Thyroid gland (tissue), 4 donors: ENCODE measurements around the gene STK40.

ENCODE experiments used
- POLR2A ChIP-seq, 2 donors: fragments of 450-650 bp; IDR thresholded peaks; one replicate each; pipeline ENCODE4 v1.6.1; 2017; ENCODE audit warnings: antibody characterized with exemption in 2 of 2, mild to moderate bottlenecking in 2 of 2, moderate library complexity in 1 of 2
- TF ChIP-seq, protein P1 (sequence below), 6 experiments: fragments of 200-600 bp in 3 of 6; fragments of 450-650 bp in 3 of 6; sonication (generic) in 3 of 6; IDR thresholded peaks; one replicate each; pipeline ENCODE4 v1.5.1; 2016 to 2019; ENCODE audit warnings: antibody characterized with exemption in 6 of 6, mild to moderate bottlenecking in 2 of 6, inconsistent platforms in 1 of 6, moderate library complexity in 1 of 6

DNA sequence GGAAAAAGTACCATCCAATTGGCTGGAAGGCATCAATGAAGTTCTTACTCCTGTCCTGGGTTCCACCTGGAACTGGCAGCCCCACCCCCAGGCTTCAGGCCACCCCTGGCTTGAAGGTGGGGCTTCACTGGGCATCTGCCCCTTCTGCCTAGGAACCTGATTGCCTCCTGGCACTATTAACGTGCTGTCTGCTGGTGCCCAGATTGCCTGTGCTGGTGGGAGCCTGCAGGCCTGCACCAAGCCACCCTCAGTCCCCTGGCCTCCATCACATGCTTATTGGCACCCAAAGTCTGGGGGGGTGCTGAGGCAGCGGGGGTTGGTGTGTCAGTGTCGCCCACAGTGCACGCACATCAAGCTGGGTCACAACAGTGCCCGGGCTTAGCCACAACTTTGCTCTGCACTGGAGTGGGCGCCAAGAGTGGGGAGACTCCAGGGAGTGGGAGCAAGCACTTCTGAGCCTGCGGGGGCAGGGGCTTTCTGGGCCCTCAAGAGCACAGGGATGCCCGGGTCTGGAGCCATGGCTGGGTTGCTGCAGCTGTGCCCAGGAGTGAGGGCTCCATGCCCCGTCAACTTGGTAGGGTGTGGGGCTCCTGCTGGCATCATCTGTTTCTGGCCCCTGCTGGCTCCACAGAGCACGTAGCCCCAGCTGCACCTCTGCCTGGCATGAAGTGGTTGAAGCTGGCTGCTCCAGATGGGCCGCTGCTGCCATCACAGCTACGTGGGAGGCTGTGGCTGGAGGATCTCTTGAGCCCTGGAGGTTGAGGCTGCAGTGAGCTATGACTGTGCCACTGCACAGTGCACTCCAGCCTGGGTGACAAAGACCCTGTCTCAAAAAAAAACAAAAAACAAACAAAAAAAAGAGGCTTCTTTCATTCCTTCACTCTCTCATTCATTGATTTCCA is 16.1 kb upstream of the STK40 start:
- no peak for TF ChIP-seq POLR2A (IDR thresholded peaks at IDR 0.05)
- TF ChIP-seq, protein P1, sequence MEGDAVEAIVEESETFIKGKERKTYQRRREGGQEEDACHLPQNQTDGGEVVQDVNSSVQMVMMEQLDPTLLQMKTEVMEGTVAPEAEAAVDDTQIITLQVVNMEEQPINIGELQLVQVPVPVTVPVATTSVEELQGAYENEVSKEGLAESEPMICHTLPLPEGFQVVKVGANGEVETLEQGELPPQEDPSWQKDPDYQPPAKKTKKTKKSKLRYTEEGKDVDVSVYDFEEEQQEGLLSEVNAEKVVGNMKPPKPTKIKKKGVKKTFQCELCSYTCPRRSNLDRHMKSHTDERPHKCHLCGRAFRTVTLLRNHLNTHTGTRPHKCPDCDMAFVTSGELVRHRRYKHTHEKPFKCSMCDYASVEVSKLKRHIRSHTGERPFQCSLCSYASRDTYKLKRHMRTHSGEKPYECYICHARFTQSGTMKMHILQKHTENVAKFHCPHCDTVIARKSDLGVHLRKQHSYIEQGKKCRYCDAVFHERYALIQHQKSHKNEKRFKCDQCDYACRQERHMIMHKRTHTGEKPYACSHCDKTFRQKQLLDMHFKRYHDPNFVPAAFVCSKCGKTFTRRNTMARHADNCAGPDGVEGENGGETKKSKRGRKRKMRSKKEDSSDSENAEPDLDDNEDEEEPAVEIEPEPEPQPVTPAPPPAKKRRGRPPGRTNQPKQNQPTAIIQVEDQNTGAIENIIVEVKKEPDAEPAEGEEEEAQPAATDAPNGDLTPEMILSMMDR (IDR thresholded peaks at IDR 0.05) = no peak
